RWPE1 (cell line): ENCODE data around the gene NOX3.

ENCODE experiments used
- CTCF ChIA-PET: fragments of 350-600 bp; sonication (Branson Sonifier 250); formaldehyde crosslinking; extraction: SDS; loops from one replicate; lab custom pipeline; 2021; lab: Yijun Ruan, JAX
- POLR2A ChIA-PET: fragments of 400-600 bp; formaldehyde crosslinking; extraction: SDS; loops from one replicate; lab custom pipeline; 2020; ENCODE audit warnings: antibody characterized with exemption; ENCODE audit not compliant: low non-redundant PET; lab: Yijun Ruan, JAX
- DNase-seq: peaks from one replicate; pipeline ENCODE4 v3.0.0; 2012; ENCODE audit warnings: low spot score
- H3K27ac ChIP-seq: fragments of 450-650 bp; 2 replicates; pipeline ENCODE4 v1.5.1; 2017
- TF ChIP-seq, protein P1 (sequence below): fragments of 450-650 bp; conservative IDR thresholded peaks from 2 replicates; pipeline ENCODE4 v1.5.1; 2017; ENCODE audit warnings: low read depth, mild to moderate bottlenecking

Gene NOX3

DNA sequence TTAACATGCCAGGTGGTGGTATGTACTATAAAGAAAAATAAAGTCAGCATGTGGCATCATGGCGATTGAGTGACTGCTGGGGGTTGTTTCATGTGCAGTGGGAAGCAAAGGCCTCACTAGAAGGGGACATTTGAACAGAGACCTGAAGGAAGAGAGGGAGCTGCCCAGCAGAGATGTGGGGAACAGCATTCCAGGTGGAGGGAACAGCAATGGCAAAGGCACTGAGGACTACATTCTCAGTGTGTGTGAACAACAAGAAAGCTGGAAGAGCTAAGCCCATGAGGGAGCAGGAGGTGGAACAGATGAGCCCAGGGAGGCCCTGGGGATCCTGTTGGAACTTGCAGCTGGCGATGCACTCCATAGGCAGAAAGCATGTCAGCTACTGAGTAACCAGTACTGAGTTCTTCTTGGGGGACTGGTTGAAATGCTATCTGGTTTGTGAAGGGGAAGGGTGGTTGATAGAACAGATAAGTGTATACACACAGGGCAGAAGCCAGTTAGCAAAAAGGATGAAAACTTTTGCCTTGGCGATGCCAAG, 29.2 kb downstream of the NOX3 start:
- no peak overlapping the region for H3K27ac ChIP-seq
- TF ChIP-seq, protein P1, sequence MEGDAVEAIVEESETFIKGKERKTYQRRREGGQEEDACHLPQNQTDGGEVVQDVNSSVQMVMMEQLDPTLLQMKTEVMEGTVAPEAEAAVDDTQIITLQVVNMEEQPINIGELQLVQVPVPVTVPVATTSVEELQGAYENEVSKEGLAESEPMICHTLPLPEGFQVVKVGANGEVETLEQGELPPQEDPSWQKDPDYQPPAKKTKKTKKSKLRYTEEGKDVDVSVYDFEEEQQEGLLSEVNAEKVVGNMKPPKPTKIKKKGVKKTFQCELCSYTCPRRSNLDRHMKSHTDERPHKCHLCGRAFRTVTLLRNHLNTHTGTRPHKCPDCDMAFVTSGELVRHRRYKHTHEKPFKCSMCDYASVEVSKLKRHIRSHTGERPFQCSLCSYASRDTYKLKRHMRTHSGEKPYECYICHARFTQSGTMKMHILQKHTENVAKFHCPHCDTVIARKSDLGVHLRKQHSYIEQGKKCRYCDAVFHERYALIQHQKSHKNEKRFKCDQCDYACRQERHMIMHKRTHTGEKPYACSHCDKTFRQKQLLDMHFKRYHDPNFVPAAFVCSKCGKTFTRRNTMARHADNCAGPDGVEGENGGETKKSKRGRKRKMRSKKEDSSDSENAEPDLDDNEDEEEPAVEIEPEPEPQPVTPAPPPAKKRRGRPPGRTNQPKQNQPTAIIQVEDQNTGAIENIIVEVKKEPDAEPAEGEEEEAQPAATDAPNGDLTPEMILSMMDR = no peak
- ChIA-PET CTCF (no interaction called here), POLR2A (no interaction called here)
- no peak for DNase-seq

DNA sequence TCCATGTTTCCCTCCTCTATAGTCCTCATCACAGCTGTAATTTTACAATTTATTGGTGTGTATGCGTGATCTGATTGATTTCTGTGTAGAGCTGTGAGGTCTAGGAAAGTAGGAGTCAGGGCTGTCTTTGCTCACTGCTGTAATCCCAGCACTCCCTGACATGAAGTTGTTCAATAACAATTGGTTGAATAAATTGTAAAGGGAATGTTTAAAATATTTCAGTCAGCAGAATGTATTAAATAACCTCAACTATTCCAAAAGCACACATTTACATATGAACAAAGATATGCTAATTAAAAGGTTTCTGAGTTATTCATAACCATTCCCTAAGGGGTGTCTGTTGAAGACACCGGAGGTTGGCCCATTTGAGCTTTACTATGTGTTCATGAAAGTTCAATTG, 31.5 kb downstream of the NOX3 start:
- no peak overlapping the region for H3K27ac ChIP-seq
- CTCF ChIA-PET = no interaction called here
- TF ChIP-seq, protein P1 = no peak
- POLR2A ChIA-PET = no interaction called here
- no peak for DNase-seq

DNA sequence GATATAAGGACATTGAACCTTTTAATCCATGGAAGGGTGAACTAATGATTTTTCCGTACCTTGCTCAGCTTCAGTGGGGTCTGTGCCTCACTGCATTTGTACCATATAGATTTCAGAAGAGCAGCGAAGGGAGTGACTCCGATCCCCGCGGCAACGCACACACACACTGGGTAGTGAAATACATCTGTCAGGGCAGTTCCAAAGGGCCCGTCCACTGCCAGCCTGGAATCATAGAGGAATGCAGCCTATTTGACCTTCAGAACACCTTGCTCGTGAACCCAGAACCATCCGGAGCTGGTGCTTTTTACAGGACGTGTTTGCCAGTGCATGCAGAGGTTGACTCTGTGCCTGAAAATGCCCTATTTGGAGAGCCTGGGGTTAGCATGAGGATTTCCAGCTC, 33.0 kb downstream of the NOX3 start:
- TF ChIP-seq, protein P1 = no peak
- ChIA-PET CTCF (interaction anchor here (0.5 kb wide), 1 partner anchor 60 kb away, joined by 3 read pairs; no protein-coding TSS in a partner anchor), POLR2A (no interaction called here)
- DNase-seq = no peak
- H3K27ac ChIP-seq = no peak overlapping the region

DNA sequence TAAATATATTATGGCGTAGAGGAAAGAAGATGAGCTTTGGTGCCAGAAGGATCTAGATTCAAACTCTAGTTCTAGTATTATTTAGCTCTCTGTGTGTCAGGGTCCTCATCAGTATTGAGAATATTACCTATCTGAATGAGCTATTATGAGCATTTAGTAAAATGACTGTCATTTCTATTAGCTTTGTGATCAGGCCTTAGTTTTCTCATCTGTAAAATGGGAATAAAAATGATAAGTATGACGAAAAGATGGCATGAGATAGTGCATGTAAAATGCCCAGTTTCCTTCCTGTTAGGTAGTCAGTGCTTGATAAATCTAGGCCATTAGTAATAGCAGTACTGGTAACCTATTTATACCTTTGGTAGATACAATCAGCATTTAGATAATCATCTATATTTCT, 35.1 kb downstream of the NOX3 start:
- H3K27ac ChIP-seq = no peak overlapping the region
- ChIA-PET POLR2A (no interaction called here), CTCF (interaction anchor here (0.9 kb wide), 1 partner anchor 17 kb away, joined by 3 read pairs; no protein-coding TSS in a partner anchor)
- no peak for DNase-seq
- TF ChIP-seq, protein P1 = no peak

DNA sequence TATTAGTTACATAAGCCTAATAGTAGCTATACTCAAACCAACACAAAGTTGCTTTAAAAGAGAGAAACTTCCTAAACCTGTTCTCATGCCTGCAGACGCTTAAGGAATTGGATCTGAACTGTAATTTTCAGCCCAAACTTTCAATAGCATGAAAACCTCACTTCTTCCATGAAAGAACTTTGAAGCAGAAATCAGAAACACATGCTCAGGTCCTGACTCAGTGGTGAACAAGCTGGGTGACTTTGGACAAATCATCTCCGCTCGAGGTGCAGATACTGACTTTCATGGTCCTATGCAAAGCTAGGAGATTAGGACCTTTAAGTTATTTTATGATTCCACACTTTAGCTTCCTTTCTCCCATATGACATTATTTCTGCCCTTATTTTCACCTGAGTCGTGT, 36.5 kb downstream of the NOX3 start:
- no peak for DNase-seq
- no peak overlapping the region for H3K27ac ChIP-seq
- TF ChIP-seq, protein P1 = no peak
- ChIA-PET POLR2A (no interaction called here), CTCF (no interaction called here)

DNA sequence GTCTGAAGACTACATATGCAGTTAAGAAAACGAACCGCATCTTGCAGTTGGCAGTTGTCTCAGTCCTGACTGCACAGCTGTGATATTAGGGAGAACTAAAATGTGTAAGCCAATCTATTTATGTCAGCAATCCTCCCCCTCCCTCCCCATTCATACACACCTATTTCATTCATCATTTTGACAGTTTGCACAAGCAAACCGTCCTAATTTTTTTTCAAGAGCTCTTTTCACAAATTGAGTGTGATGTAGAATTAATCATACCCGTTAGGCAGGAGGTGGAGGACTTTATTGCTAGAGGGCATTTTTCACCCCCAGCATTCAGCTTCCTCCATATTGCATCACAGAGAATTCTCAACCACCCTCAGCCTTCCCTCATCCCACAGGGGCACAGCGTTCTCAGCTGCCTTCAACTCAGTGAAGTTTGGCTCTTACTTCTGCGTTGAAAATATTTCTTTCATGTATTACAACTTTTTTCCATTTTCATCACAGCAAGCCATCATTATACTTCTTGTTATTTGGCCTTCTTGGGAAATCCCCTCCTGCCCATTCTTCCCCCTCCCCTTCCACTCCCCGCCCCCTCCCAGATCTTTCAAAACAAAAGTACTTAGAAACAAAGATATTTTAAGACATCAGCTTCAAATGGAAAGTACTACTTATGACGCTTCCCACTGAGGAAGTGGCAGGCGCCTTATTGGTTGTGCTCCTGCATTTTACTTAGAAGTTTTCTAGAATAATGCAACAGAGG, 37.5 kb downstream of the NOX3 start:
- DNase-seq = peak; percentile 67

More for the DNA sequence above, 37.5 kb downstream of the NOX3 start:
- CTCF ChIA-PET = interaction anchor here (0.6 kb wide), 1 partner anchor 641 kb away, joined by 3 read pairs; no protein-coding TSS in a partner anchor
- TF ChIP-seq, protein P1 = no peak
- POLR2A ChIA-PET = no interaction called here
- H3K27ac ChIP-seq = no peak overlapping the region
